GM08714 (cell line): ENCODE measurements around the gene E4F1.

ENCODE experiments used
- H3K4me3 ChIP-seq: fragments of 200-500 bp; sonication (Bioruptor generic); 2 replicates; pipeline ENCODE4 v1.5.1; 2014; ENCODE audit warnings: mild to moderate bottlenecking, low read length, inconsistent platforms
- ZNF274 ChIP-seq: IDR thresholded peaks from 2 replicates; pipeline ENCODE4 v1.6.1; 2012; ENCODE audit warnings: mild to moderate bottlenecking, low read depth, low read length

The E4F1 gene

DNA sequence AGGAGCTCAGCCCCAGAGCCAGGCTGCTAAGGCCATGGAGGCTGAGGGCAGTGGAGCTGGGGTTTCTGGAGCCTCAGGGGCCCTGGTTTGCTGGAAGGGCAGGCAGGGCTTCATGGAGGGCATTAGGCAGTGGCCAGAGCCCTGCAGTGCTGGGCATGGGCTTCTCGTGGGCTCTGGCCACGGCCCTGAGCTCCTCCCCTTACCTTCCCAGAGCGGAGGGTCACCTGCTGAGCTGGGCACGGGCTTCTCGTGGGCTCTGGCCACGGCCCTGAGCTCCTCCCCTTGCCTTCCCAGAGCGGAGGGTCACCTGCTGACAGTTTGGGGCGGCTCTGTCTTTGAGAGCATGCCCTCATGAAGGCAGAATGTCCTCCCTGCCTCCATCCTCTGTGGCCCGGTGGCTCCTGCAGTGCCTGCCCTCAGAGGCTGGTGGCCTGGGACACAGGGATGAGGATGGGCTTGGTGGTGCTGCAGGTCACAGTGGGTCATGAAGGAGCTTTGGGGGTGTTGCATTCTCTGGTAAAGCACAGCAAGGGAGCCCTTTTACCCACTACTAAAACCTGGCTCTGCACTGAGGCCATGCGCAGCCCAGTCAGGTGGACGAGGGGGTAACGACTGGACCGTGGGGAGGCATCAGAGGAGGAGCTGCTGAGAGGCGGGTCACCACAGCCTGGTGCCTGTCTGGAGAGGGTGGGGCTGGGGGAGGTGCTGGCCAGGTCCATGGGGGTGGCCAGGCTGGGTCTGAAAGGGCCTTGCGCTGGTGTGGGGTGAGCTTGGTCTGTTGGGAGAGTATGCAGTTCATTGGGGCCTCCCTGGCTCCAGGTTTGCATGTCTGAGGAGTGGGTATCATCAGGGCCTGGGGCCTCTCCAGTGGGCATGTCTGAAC lies 47.4 kb downstream of the E4F1 start:
- no peak for TF ChIP-seq ZNF274
- H3K4me3 ChIP-seq = no peak overlapping the region

DNA sequence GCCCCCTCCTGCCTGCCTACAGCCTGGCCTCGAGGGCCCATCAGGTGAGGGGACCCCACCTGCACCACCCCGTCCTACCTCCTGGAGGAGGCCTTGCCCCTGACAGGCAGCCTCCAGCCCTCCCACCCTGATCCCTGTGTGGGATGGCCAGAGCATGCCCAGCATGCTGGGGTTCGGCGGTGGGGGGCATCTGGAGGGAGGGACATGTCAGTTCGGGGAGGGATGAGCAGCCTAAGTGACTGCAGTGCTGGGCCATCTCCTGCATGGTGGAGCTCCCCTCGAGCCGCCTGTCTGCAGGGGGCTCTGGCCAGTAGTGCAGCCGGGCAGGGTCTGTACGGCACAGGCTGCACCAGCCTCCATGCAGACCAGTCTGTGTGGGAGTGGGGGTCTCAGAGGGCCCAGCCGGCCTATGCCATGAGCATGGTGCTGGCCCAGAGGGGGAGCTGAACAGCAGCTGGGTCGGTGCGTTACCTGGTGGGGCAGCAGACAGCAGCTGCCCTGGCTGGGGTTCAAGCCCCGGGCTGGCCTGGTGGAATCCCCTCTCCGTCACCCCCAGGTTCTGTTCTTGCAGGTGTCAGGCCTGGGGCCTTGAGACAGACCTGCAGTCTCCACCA lies 48.6 kb downstream of the E4F1 start:
- no peak overlapping the region for H3K4me3 ChIP-seq
- TF ChIP-seq ZNF274 = no peak

DNA sequence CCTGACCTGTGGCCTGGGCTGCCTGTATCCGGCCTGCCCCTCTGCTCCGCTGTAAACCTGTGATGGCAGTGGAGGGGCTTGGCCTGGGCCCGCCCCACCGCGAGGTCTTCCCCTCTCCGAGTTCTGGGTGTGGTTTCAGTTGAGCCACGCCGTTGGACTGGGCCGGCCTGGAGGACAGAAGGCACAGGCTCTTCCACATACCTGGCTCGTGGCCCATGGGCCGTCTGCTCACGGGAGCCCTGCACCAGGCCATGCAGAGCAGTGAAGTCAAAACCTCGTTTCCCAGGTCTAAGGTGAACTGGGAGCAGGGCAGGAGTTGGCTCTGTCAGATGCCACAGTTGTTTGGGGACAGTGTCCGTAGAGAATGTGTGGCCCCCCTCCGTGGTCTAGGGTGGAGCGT lies 50.1 kb downstream of the E4F1 start:
- no peak for TF ChIP-seq ZNF274
- no peak overlapping the region for H3K4me3 ChIP-seq

DNA sequence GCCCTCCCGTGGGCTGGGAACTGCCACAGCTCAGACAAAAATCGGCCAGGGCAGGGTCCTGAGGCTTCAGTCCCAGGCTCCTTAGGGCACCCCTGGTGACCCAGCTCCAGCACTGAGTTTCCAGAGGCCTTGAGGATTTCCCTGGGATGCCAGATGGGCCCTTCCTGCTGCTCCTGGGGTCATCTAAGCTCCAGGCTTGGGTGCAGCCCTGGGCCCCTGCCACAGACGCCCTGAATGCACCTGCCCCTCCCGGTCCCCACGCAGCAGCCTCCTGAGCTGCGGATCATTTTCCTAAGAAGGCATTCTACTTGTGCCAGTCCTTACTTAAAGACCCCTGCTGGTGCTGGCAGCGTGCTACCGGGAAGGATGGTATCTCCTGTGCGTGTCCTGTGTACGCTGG lies 50.5 kb downstream of the E4F1 start:
- H3K4me3 ChIP-seq = no peak overlapping the region
- TF ChIP-seq ZNF274 = no peak

DNA sequence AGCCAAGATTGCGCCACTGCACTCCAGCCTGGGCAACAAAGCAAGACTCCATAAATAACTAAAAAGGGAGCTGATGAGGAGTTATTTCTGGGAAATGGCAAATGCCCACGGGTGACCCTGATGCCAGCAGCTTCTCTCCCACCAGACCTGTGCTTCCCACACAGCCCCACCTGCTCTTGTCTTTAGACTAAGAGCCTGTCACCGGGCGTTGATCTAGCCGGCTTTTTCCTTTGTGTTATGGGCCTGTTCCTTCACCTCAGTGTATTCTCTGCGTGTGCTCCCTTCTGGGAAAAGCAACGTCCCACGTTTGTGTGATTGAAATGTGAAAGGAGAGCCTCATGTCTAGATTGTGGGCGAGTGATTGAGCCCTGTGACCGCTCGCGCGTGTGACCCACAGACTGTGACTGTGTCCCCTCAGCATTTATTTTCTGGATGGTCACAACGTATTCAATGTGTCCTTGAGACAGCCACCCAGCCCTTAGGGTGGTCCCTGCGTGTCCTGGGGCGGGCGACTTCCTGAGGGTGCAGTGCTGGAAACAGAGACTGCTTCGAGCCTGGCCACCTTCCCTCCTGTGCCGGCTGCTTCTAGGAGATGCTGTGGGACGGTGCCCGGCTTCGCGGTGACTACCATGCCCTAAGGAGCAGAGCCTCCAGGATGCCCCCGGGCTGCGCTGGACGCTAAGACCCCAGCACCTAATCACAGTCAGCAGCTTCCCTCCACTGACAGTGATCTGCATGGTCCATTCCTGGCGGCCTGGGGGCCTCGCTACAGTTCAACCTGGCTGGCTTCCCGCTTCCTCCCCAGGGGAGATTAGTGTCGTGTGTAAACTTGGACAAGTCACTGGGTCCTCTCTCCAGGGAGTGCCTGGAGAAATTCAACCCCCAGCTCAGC lies 52.3 kb downstream of the E4F1 start:
- no peak for TF ChIP-seq ZNF274
- no peak overlapping the region for H3K4me3 ChIP-seq

DNA sequence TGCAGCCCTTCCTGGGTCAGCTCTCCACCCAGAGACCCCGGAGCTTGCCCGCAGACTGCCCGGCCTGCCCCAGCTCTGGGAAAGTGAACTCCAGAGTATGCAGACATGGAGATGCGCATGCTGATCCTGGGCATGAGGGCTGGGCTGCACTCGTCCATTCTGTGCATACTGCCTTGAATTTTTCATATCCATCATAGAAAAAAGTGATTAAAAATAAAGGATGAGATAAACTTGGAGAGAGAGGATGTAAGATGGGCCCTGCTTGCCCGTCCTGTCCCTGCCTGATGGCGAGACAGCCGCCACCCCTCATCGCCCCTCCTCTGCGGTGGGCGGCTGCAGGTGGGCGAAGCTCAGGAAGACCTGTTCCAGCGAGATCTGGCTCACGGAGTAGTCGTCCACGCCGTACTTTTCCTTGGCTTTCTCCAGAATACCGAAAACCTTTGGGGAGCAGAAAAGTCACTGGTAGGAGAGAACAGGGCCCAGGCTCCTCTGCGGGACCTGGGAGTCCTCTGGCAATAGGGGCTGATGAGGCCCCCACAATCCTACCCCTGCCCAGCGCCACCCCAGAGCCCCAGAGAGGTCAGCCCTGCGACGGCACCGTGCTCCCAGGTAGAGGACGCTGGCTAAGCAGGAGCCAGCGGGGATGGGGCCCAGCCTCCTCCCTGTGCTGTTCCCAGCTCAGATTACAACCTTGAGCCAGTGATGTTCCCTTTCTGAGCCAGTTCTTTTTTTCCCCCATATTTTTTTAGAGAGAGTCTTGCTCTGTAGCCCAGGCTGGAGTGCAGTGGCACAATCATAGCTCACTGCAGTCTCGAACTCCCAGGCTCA lies 53.2 kb downstream of the E4F1 start:
- no peak for TF ChIP-seq ZNF274
- no peak overlapping the region for H3K4me3 ChIP-seq

DNA sequence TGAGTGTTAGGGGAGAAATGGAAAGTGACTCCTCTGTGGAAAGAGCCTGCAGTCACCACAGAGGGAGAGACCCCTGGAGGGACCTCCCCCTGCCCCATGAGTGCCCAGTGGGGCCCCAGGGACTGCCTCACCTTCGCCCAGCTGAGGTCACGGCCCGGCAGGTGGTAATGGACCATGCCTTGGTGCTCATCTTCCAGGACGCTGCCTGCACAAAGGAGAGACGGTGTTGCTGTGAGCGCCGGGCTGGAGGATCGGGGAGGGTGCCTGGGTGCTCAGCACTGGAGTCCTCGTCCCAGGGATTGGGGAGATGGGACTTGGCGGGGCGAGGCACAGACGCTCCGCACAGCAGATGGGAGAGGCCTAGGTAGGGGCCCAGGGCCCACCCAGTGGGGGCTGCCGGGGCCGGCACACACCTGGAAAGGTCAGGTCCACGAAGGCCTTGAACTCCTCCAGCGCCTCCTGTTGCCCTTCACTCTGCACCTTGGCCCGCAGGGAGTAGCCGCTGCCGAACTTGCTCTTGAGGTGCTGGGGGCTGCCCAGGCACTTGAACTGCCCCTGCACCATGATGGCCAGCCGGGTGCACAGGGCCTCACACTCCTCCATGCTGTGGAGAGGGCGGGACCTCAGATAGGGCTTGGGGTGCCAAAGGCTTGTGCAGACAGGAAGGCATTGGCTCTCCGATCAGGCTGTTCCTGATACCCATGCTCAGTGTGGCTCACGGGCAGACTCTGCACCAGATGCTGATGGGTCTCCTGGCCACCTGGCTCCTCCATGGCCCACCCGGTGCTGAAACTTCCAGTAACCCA lies 54.3 kb downstream of the E4F1 start:
- no peak for TF ChIP-seq ZNF274
- H3K4me3 ChIP-seq = no peak overlapping the region

DNA sequence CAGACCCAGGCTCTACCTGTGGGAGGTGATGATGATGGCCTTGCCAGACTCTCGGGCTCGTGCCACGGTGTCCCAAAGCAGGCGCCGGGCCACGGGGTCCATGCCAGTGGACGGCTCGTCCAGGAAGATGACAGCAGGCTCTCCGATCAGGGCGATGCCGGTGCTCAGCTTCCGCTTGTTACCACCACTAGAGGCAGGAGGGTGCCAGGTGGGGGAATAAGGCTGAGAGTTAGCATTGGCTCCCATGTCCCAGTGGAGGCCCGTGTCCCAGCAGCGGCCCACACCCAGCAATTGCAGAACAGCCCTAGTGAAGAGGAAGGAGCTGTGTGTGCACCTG lies 54.8 kb downstream of the E4F1 start:
- TF ChIP-seq ZNF274 = no peak
- H3K4me3 ChIP-seq = no peak overlapping the region

DNA sequence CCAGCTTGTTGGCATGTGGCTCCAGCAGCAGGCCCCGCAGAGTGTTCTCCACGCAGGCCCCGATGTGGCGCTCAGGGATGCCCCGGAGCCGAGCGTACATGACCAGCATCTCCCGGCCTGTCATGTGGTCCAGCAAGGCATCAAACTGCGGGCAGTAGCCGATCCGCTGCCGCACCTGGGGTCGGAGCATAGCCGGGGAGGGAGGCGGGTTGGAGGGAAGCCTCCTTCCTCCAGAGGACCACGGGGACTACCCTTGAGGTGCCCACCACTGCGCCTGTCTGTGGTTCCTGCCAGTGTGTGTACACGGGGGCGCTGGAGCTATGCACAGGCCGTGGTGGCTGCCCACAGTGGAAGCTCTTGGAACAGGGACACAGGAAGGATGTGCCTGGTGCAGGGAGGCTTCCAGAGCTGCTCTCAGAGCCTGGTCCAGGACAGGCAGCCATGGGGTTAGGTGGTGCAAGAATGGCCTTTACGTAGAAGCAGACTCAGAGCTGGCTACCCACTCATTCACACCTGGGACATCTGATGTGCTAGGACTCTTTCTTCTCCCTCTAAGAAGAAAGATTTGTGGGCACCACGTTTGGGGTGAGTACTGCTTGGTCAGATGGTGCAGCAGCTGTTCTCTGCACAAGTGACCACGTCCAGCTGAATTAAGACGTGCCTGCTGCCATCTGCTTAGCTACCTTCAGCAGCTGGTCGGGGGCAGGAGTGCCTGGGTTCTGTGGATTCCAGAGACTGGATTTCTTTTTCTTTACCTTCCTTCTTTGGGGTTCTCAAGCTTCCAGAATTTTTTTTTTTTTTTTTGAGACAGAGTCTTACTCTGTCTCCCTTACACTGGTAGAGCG lies 55.8 kb downstream of the E4F1 start:
- H3K4me3 ChIP-seq = no peak overlapping the region
- TF ChIP-seq ZNF274 = no peak

DNA sequence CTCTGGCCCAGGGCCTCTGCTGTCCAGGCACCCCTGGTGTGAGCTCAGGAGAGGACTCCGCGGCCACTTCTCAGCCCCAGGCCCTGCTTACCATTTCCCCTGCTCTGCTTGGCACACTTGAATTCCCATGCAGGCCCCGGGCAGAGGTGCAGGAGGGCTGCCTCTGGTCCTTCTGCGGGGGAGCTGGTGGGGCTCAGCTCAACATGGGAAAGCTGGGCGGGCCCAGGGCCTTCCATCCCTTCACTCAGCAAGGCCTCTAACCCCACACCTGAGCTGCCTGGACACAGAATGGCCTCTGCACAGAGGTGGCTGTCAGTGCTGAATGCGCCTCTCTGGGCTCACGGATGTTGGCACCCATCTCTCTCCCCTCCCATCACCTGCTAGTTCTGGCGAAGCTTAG lies 57.1 kb downstream of the E4F1 start:
- TF ChIP-seq ZNF274 = no peak
- H3K4me3 ChIP-seq = no peak overlapping the region

DNA sequence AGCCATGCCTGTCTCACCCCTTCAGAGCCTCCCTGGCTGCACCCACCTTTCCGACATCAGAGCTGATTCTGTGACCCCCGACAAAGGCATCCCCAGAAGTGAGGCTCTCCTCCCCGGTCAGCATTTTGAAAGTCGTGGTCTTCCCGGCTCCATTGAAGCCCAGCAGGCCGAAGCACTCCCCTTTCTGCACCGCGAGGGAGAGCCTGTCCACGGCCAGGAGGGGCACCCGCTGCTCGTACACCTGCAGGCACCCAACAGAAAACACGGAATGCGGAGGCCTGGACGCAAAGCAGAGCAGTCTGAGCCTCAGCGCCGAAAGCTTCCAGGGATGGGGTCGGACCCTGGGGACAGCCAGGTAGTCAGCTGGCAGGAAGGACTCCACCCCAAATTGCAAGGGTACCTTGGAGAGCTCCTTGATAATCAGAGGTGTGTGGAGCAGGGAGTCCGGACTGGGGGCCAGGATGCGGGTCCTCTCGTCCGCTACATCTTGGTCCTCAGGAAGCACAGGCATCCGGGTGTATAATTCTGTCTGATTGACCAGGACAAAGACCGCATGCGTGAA lies 57.7 kb downstream of the E4F1 start:
- no peak for TF ChIP-seq ZNF274
- no peak overlapping the region for H3K4me3 ChIP-seq

DNA sequence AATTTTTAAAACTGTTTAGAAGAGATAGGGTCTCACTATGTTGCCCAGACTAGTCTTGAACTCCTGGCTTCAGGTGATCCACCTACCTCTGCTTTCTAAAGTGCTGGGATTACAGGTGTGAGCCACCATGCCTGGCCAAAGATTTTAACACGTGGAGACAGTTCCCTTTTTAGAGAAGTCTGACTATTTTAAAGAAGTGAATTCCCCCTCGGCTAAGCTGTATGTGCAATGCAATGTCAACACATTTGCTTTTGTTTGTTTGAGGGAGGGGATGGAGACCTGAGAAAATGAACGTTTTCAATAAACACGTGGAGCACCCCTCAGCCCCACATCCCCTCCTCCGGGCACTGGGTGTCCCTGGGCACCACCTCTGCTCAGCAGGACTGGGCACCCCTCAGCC lies 58.9 kb downstream of the E4F1 start:
- no peak overlapping the region for H3K4me3 ChIP-seq
- TF ChIP-seq ZNF274 = no peak
